LNCaP clone FGC (cell line): ENCODE data around the gene PCLAF.
"Not testable (repeated sequence)": the region's sequence is repeated elsewhere in the genome, so short reads cannot be mapped to it uniquely, and the experiment has no call there.

Source experiments
- DNase-seq: peaks from one replicate; pipeline ENCODE4 v3.0.0-alpha.2; 2011; ENCODE audit warnings: low read depth
- H3K4me3 ChIP-seq: 2 replicates; pipeline ENCODE4 v1.5.1; 2011; ENCODE audit warnings: mild to moderate bottlenecking, low read depth, low read length, control low read depth
- CTCF ChIP-seq: IDR thresholded peaks from 2 replicates; pipeline ENCODE4 v1.5.1; 2012; ENCODE audit warnings: mild to moderate bottlenecking; ENCODE audit not compliant: control insufficient read depth, insufficient read depth; ENCODE audit errors: extremely low read depth

PCLAF gene

GRCh38 chr15:64351265-64351664 lies 30.0 kb downstream of the PCLAF start:
- no peak overlapping the region for H3K4me3 ChIP-seq
- no peak for DNase-seq
- TF ChIP-seq CTCF, result no peak

GRCh38 chr15:64349375-64349774 lies 31.9 kb downstream of the PCLAF start:
- H3K4me3 ChIP-seq, result no peak overlapping the region
- DNase-seq, result no peak
- TF ChIP-seq CTCF, result no peak

- H3K4me3 ChIP-seq, result no peak overlapping the region
- DNase-seq, result no peak
- no peak for TF ChIP-seq CTCF
Observed at GRCh38 chr15:64348455-64348854, 32.8 kb downstream of the PCLAF start.

DNA sequence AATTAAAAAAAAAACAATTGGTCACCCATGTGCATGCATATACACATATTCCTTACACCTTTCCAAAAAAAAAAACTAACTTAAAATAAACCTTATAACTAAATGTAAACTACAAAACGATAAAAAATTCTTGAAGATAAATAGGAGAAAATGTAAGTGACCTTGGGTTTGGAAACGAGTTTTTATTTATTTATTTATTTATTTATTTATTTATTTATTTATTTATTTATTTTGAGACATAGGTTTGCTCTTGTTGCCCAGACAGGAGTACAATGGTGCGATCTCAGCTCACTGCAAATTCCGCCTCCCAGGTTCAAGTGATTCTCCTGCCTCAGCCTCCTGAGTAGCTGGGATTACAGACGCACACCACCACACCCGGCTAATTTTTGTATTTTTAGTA lies 35.0 kb downstream of the PCLAF start:
- not testable (repeated sequence) for DNase-seq, H3K4me3 ChIP-seq

DNA sequence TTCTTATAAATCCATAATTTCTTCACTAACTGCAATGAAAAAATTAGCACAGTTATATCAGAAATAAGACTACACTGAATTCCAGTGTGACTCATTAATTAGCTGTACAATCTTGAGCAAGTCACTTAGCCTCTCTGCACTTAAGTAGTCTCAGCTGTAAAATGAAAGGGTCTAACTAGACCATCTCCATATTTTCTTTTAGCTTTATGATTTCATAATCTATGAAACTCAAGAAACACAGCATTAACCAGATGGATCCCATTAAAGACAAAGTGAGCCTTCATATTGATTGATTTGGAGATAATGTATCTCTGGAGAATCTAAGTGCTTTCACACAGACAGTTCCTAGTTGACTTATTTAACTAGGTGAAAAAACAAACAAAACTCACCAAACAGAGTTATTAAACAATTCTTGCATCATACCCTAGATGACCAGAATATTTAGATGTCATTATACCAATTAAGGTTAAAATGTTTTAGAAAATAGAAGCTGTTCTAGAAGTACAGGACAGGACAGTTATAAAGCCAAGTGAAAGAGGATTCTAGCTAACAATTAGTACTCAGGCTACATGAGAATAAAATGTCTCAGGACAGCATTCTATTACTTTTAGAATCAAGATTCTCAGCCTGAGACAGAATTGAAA lies 36.5 kb downstream of the PCLAF start:
- DNase-seq, result peak; percentile 14
- H3K4me3 ChIP-seq, result no peak overlapping the region
- TF ChIP-seq CTCF, result no peak

- no peak for DNase-seq
- TF ChIP-seq CTCF, result no peak
- H3K4me3 ChIP-seq, result no peak overlapping the region
Observed at GRCh38 chr15:64343841-64344240, 37.4 kb downstream of the PCLAF start.

- H3K4me3 ChIP-seq, result no peak overlapping the region
- DNase-seq, result no peak
- no peak for TF ChIP-seq CTCF
Observed at GRCh38 chr15:64343222-64343621, 38.0 kb downstream of the PCLAF start.
